Measurements from ENCODE around the gene RAD23B. TPM values are rescaled to one million over a fixed set of nuclear protein-coding genes. Genes with fewer than 3 reads are reported as not detected.
A peak's percentile ranks its signal among the peaks of the same experiment; 100 is the strongest.

RAD23B gene
- total RNA-seq, 1 donor from 2014 or later, result 102 TPM

GRCh38 chr9:107269254-107269653 is 13.8 kb upstream of the RAD23B start:
- DNase-seq, result no peak

GRCh38 chr9:107269681-107270080 is 13.4 kb upstream of the RAD23B start:
- DNase-seq, result no peak

GRCh38 chr9:107270082-107270481 is 13.0 kb upstream of the RAD23B start:
- DNase-seq, result no peak

- no peak for DNase-seq
These were observed 12.5 kb upstream of the RAD23B start for GRCh38 chr9:107270580-107270979.

- no peak for DNase-seq
These were observed 9.4 kb upstream of the RAD23B start for GRCh38 chr9:107273634-107274033.

- DNase-seq, result no peak
These were observed 9.0 kb upstream of the RAD23B start for GRCh38 chr9:107274096-107274495.

- no peak for DNase-seq
These were observed 8.1 kb upstream of the RAD23B start for GRCh38 chr9:107274953-107275422.

GRCh38 chr9:107275530-107275929 is 7.5 kb upstream of the RAD23B start:
- DNase-seq, result no peak

- no peak for DNase-seq
These were observed 5.9 kb upstream of the RAD23B start for GRCh38 chr9:107276966-107277710.

- DNase-seq, result no peak
These were observed 5.3 kb upstream of the RAD23B start for GRCh38 chr9:107277801-107278200.

- DNase-seq, result no peak
These were observed 4.0 kb upstream of the RAD23B start for GRCh38 chr9:107279086-107279485.

- no peak for DNase-seq
These were observed 2.5 kb upstream of the RAD23B start for GRCh38 chr9:107280543-107280942.

- DNase-seq, result no peak
These were observed 1.9 kb upstream of the RAD23B start for GRCh38 chr9:107281184-107281583.

GRCh38 chr9:107281922-107282667 is 984 bp upstream of the RAD23B start:
- DNase-seq, result no peak

- DNase-seq, result peak; percentile 39
These were observed 841 bp downstream of the RAD23B start for GRCh38 chr9:107283623-107284616.

- no peak for DNase-seq
These were observed 1.6 kb downstream of the RAD23B start for GRCh38 chr9:107284636-107285035.

- DNase-seq, result no peak
These were observed 2.2 kb downstream of the RAD23B start for GRCh38 chr9:107285286-107285685.

GRCh38 chr9:107286057-107286456 is 3.0 kb downstream of the RAD23B start:
- DNase-seq, result no peak

- DNase-seq, result no peak
These were observed 5.6 kb downstream of the RAD23B start for GRCh38 chr9:107288701-107289100.

- no peak for DNase-seq
These were observed 7.5 kb downstream of the RAD23B start for GRCh38 chr9:107290619-107291018.

GRCh38 chr9:107292821-107293542 is 9.9 kb downstream of the RAD23B start:
- no peak for DNase-seq
